Measurements from ENCODE around the gene OSTN.
"Not testable (repeated sequence)": the region's sequence is repeated elsewhere in the genome, so short reads cannot be mapped to it uniquely, and the experiment has no call there.

OSTN gene

GRCh38 chr3:191268737-191269136 is 69.7 kb downstream of the OSTN start:
- peak; percentile 51 for FAIRE-seq

- FAIRE-seq: no peak
These were observed 70.4 kb downstream of the OSTN start for GRCh38 chr3:191269289-191270085.

DNA sequence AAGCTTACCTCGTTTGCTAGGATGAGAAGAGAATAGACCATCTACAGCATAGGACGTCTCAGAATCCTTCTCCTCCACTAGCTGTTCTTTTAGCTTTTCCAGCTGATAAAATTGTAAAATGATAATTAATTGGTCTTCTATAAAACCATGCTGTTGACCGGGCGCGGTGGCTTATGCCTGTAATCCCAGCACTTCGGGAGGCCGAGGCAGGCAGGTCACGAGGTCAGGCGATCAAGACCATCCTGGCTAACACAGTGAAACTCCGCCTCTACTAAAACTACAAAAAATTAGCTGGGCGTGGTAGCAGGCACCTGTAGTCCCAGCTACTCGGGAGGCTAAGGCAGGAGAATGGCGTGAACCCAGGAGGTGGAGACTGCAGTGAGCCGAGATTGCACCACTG is 76.2 kb downstream of the OSTN start:
- FAIRE-seq: not testable (repeated sequence)

GRCh38 chr3:191275751-191276150 is 76.7 kb downstream of the OSTN start:
- no peak for FAIRE-seq

GRCh38 chr3:191280111-191280510 is 81.1 kb downstream of the OSTN start:
- FAIRE-seq: no peak

DNA sequence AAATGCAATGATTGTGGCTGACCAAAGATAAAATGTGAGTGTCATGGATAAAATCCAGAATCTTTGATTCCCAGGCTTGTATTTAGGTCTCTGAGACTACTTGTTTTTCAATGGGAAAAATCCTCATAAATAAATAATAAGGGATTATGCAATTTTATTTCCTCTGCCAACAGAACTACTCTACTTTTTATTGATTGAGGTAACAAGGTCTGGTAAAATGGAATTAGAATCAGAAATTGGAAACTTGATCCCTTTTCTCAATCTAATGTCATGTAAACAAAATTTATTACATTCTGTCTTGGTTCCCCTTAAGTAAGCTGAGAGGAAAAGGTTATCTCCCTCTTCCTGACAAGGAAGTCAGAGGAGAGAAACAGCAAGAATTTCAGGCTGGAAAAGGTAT is 81.8 kb downstream of the OSTN start:
- peak; percentile 96 for FAIRE-seq

- peak; percentile 97 for FAIRE-seq
These were observed 83.5 kb downstream of the OSTN start for GRCh38 chr3:191282251-191283185.

DNA sequence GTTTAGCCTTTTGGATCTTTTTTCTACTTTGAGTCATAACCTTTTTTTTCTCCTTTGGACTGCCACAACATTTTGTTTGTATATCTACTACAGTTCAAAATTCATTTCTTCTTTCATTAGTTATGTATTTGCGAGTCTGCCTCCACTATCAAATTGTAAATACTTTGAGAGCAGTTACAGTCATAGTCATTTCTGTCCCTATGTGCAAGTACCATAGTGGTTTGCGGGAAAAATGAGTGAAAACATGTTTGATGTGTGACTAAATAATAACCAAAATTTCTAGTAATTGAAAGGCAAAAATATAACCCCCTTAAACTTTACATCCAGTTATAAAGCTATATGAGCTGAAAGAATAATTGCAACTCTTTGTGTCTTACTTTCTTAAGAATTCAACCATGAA is 84.4 kb downstream of the OSTN start:
- no peak for FAIRE-seq

DNA sequence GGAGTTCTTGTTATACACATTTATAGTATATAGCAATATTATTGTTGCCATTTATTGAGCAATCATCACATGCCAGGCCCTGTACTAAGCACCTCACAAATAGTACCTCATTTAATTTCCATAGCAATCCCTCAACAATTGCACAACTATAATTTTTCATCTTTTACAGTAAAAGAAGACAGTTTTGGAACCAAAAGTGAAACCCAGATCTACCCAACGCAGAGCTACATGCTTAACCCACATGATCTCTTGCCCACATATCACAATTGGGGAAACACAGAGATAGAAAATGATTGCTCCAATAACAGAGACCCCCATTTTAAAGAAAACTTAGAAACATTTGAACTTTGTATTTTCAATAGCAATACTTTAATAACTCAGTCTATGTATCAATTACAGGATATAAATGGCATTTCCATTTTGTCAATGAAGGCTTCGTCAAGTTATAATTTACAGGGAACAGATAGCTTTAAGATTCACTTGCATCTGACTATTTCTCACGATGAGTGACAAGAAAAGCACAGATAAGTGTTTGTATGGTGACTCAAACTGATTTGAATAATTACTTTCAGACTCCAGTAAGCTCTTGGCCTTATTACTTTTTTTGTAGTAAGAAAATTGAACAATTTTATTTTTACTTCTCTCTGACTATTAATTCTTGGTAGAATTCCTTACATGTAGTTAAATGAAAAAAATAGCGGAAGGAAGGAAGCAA is 91.4 kb downstream of the OSTN start:
- FAIRE-seq: no peak

DNA sequence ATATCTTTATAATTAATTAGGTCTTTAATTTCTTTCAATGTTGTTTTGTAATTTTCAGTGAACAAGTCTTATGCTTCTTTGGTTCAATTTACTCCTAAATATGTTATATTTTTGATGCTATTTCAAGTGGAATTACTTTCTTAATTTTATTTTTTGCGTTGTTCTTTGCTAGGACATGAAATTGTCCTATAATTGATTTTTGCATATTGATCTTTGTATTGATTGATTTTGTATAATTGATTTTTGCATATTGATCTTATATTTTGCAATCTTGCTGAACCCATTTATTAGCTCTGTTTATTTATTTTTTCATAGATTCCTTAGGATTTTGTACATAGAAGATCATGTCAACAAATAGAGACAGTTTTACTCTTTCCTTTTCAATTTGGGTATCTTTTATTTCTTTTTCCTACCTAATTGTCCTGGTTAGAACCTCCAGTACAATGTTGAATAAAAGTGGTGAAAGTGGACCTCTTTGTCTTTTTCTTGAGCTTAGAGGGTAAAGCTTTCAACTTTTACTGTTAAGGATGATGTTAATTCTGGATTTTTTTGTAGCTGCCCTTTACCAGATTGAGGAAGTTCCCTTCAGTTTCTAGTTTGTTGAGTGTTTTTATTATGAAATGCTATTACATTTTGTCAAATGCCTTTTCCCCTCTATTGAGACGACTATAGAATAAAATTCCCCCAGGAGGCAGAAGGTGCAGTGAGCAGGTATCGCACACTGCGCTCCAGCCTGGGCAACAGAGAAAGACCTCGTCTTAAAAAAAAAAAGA is 93.4 kb downstream of the OSTN start:
- FAIRE-seq: peak; percentile 36

- no peak for FAIRE-seq
These were observed 95.2 kb downstream of the OSTN start for GRCh38 chr3:191294291-191294690.

- FAIRE-seq: no peak
These were observed 97.0 kb downstream of the OSTN start for GRCh38 chr3:191296041-191296541.

DNA sequence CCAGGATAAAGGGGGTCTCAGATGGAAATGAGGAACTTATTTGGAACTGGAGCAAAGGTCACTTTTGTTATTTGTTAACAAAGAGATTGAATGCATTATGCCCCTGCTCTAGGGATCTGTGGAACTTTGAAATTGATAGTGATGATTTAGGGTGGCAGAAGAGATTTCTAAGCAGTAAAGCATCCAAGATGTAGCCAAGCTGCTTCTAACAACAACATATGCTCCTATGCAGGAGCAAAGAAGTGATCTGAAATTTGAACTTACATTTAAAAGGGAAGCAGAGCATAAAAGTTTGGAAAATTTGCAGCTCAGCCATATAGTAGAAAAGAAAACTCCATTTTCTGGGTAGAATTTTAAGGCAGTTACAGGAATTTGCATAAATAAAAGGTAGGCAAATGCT is 99.8 kb downstream of the OSTN start:
- FAIRE-seq: no peak

DNA sequence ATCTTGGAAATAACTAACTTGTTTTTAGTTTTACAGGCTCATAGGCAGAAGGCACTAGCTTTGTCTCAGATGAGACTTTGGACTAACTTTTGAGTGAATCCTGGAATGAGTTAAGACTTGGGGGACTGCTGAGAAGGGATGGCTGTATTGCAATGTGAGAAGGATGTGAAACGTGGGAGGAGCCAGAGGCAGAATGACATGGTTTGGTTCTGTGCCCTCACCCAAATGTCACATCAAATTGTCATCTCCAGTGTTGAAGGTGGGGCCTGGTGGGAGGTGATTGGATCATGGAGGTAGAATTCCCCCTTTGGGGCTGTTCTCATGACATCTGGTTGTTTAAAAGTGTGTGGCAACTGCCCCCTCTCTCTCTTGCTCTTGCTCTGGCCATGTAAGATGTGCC is 101.4 kb downstream of the OSTN start:
- FAIRE-seq: no peak

DNA sequence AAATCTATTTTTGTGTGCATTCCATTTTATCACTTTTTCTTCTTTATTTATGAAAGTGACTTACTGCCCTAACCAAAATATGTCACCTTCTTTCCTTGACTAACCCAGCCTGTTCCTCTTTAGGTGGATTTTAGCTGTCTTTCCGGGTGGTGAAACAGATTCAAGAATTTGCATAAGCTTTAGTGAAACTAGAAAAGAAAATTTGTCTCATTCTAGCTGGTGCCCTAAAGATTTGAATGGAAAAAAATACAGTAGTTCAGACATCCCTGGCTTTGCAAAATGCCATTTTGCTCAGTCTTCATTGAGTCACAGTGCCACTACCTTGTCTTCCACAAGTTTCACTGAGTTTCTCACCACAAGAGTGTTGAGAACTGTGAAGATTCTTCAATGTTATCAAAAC is 102.0 kb downstream of the OSTN start:
- FAIRE-seq: no peak

DNA sequence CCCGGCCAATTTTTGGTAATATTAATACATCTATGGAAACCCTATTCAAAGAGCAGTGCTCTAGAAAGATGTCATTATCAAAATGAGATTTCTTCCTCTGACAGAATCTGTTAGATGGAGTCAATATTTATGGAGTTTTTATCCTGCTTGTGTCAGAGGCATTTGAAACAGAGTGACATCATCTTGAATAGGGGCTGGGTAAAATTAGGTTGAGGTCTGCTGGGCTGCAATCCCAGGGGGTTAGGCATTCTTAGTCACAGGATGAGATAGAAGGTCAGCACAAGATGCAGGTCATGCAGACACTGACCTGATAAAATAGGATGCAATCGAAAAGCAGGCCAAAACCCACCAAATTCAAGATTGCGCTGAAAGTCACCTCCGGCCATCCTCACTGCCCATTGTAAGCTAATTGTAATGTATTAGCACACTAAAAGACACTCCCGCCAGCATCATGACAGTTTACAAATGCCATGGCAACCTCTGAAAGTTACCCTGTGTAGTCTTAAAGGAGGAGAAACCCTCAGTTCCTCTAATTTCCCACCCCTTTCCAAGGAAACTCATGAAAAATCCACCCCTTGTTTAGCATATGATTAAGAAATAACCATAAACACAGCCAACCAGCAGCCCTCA is 102.9 kb downstream of the OSTN start:
- no peak for FAIRE-seq

DNA sequence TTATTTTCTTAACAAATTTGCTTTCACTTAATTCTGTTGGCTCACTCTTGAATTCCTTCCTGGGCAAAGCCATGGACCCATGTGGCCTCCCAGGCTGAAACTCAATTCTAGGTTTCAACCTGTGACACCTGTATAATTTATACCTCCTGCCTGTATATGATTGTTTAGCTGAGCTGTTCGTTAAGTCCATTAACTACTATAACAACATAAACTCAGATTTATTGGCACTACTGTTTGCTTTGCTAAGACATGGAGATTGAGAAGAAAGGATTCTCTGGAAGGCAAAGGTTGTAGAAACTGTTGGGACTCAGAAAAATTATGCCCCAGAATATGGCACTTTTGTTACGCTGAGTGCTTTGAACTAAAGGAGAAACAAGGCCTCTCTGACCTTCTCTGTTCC is 103.4 kb downstream of the OSTN start:
- FAIRE-seq: no peak

- FAIRE-seq: no peak
These were observed 104.6 kb downstream of the OSTN start for GRCh38 chr3:191303596-191303995.

GRCh38 chr3:191306428-191306827 is 107.4 kb downstream of the OSTN start:
- FAIRE-seq: no peak

DNA sequence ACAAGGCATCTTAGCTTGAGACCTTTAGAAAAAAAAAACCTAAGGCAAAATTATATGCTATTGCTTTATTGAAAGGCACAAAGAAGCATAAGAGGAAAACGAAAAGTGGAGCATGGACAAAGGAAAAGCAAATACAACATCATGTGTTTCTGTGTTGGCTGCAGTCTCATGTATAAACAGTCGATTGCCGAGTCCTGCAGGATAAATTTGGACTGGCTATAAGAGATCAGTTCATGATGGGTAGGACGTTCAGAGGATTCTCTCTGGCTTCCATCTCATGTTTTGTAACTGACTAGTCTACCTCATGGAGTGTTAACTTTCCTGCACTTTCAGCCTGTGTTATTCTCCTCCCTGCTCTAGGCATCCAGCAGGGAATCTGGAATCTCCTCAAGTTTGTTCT is 108.3 kb downstream of the OSTN start:
- no peak for FAIRE-seq

DNA sequence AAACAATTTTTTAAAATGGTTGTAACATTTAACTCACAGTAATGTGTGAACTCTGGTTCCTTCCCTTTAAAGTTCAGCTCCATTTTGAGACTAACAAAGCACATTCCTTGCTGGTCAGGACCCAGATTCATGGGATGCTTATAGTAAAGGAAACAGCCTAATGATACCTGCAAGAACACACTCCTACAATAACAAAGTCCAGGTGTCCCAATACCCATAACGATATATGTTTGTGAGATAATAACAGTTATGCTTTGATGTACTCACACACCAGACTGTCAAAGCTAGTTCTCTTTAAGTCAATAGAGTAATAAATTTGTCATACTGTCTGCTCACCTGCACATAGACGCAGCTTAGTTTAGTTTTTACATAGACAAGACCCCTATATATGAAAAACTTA is 114.3 kb downstream of the OSTN start:
- no peak for FAIRE-seq

All from G401.6 (cell line).